K562 (cell line): ENCODE results near the gene SLBP. TPM values are rescaled to one million over a fixed set of nuclear protein-coding genes. Genes with fewer than 3 reads are reported as not detected.
A peak's percentile ranks its signal among the peaks of the same experiment; 100 is the strongest.

ENCODE experiments used
- BCL6 ChIP-seq: fragments of 250-450 bp; sonication (Bioruptor Pico); IDR thresholded peaks from 2 replicates; pipeline ENCODE4 v1.4.0; 2020
- ELF4 ChIP-seq: fragments of 450-650 bp; formaldehyde crosslinking; IDR thresholded peaks from 2 replicates; pipeline ENCODE4 v1.4.0; 2022; ENCODE audit warnings: missing genetic modification characterization
- GATAD2A ChIP-seq: fragments of 450-650 bp; IDR thresholded peaks from 2 replicates; pipeline ENCODE4 v1.6.1; 2017
- HNRNPUL1 ChIP-seq: fragments of 200-400 bp; formaldehyde crosslinking; IDR thresholded peaks from 2 replicates; pipeline ENCODE4 v1.6.1; 2017; ENCODE audit warnings: low read length
- HSF4 ChIP-seq: fragments of 250-450 bp; sonication (Bioruptor Pico); IDR thresholded peaks from 2 replicates; pipeline ENCODE4 v2.1.2; 2022; ENCODE audit warnings: mild to moderate bottlenecking, moderate library complexity, borderline replicate concordance
- JUN ChIP-seq, 2 experiments: sonication (generic) in 1 of 2; formaldehyde crosslinking in 1 of 2; IDR thresholded peaks; 2 replicates each; pipeline versions ENCODE4 v1.6.1 to v1.8.0; 2012 to 2022; ENCODE audit warnings: borderline replicate concordance in 2 of 2, mild to moderate bottlenecking in 2 of 2, improper control_type of control experiment in 1 of 2, low read depth in 1 of 2, low read length in 1 of 2, missing genetic modification reagents in 1 of 2
- NFIX ChIP-seq: fragments of 250-450 bp; sonication (Bioruptor Pico); IDR thresholded peaks from 2 replicates; pipeline ENCODE4 v1.4.0; 2020; ENCODE audit warnings: low read depth, mild to moderate bottlenecking, moderate library complexity
- RBFOX2 ChIP-seq: fragments of 200-400 bp; formaldehyde crosslinking; IDR thresholded peaks from 2 replicates; pipeline ENCODE4 v1.6.1; 2017; ENCODE audit warnings: low read depth, mild to moderate bottlenecking, low read length, moderate library complexity
- RERE ChIP-seq: sonication (generic); formaldehyde crosslinking; IDR thresholded peaks from 2 replicates; pipeline ENCODE4 v1.8.0; 2023; ENCODE audit warnings: missing genetic modification reagents, mild to moderate bottlenecking, borderline replicate concordance
- RNF219 ChIP-seq: fragments of 250-450 bp; sonication (Bioruptor Pico); IDR thresholded peaks from 2 replicates; pipeline ENCODE4 v1.5.0; 2022; ENCODE audit warnings: mild to moderate bottlenecking
- SP2 ChIP-seq: IDR thresholded peaks from 2 replicates; pipeline ENCODE4 v1.6.1; 2011; ENCODE audit warnings: mild to moderate bottlenecking, low read depth, low read length, moderate library complexity; ENCODE audit not compliant: poor library complexity, severe bottlenecking; ENCODE audit errors: extremely low read depth
- TGIF2 ChIP-seq: sonication (generic); formaldehyde crosslinking; IDR thresholded peaks from 2 replicates; pipeline ENCODE4 v1.8.1; 2022; ENCODE audit warnings: mild to moderate bottlenecking, missing genetic modification reagents, moderate library complexity
- ZBTB43 ChIP-seq: sonication (generic); formaldehyde crosslinking; IDR thresholded peaks from 2 replicates; pipeline ENCODE4 v1.8.0; 2023; ENCODE audit warnings: mild to moderate bottlenecking, missing genetic modification reagents
- ZBTB49 ChIP-seq: sonication (generic); formaldehyde crosslinking; IDR thresholded peaks from 2 replicates; pipeline ENCODE4 v1.8.0; 2022; ENCODE audit warnings: missing genetic modification reagents, mild to moderate bottlenecking, borderline replicate concordance
- ZNF282 ChIP-seq: sonication (generic); formaldehyde crosslinking; IDR thresholded peaks from 2 replicates; pipeline ENCODE4 v1.8.1; 2023; ENCODE audit warnings: missing genetic modification reagents
- ZSCAN29 ChIP-seq: fragments of 450-650 bp; IDR thresholded peaks from 2 replicates; pipeline ENCODE4 v1.6.1; 2017
- polyA plus RNA-seq, 8 experiments: library from polyadenylated mRNA; depleted of rRNA in 4 of 8; stranded (reverse) in 5 of 8; unstranded in 3 of 8; fragments of >200 nt; fragmentation: Nextera tagmentation in 2 of 8; fragmentation: Illumina TruSeq in 1 of 8; extraction: Ambion mirVana in 2 of 8; extraction: Trizol in 1 of 8; gene quantifications; 2 replicates each; pipeline versions ENCODE4 v1.2.1 to v1.2.3, GENCODE V29; 2011 to 2014; ENCODE audit warnings: inconsistent platforms in 1 of 8, missing spikeins in 1 of 8
- total RNA-seq, 7 experiments: library from RNA; depleted of rRNA in 6 of 7; stranded (reverse); fragments of >200 nt in 6 of 7; fragmentation: Illumina TruSeq in 2 of 7; extraction: Trizol in 2 of 7; gene quantifications; 2 replicates each; pipeline versions ENCODE4 v1.2.1 to v1.2.3, GENCODE V29; 2011 to 2021; ENCODE audit warnings: low replicate concordance in 1 of 7

SLBP gene
- total and polyA plus RNA-seq, 9 of the 15 experiments (the other 6 are each of a cell fraction or from before 2014, with no cell fraction given) = 49.4 to 221 (median 162) TPM

GRCh38 chr4:1711571-1712215 lies 426 bp downstream of the SLBP start (continued):
- no peak for TF ChIP-seq ZBTB49
- peak; percentile 89 for TF ChIP-seq RBFOX2
- no peak for TF ChIP-seq ZSCAN29
- no peak for TF ChIP-seq HSF4 (CRISPR knock-in tag)
- TF ChIP-seq ZNF282 (CRISPR knock-in tag) = no peak; the same call in 1 of the 2 replicates
- TF ChIP-seq SP2 = no peak
- no peak for TF ChIP-seq NFIX (CRISPR knock-in tag)
- TF ChIP-seq ELF4 (CRISPR knock-in tag) = no peak
- TF ChIP-seq JUN (IDR thresholded peaks at IDR 0.05; ENCODE audit: borderline replicate concordance, low read depth, low read length) = no peak
- TF ChIP-seq JUN (CRISPR knock-in tag; IDR thresholded peaks at IDR 0.05; ENCODE audit: borderline replicate concordance) = no peak
- TF ChIP-seq BCL6 = no peak
- TF ChIP-seq RERE = no peak
- TF ChIP-seq RNF219 (CRISPR knock-in tag) = no peak
- TF ChIP-seq GATAD2A = no peak
- TF ChIP-seq TGIF2 (CRISPR knock-in tag) = peak; percentile 76; the same call in 1 of the 2 replicates
- TF ChIP-seq HNRNPUL1 = no peak
- TF ChIP-seq ZBTB43 = no peak
